MCF 10A (cell line): ENCODE data around the gene ZNF354B. TPM values are rescaled to one million over a fixed set of nuclear protein-coding genes. Genes with fewer than 3 reads are reported as not detected.

Experiments used
- BruUV-seq: library from RNA; stranded (reverse); fragments of 400-500 nt; replicated peaks from 2 replicates; lab custom pipeline; 2021; lab: Mats Ljungman, UMichigan
- CTCF ChIA-PET: fragments of 300-600 bp; sonication (Branson Sonifier 250); formaldehyde crosslinking; extraction: SDS; loops from one replicate; lab custom pipeline; 2021; ENCODE audit warnings: antibody characterized with exemption, inconsistent platforms; lab: Yijun Ruan, JAX
- POLR2A ChIA-PET: fragments of 300-600, 350-650 bp; sonication (Branson Sonifier 250); formaldehyde crosslinking; extraction: SDS; loops from one replicate; lab custom pipeline; 2020; ENCODE audit warnings: antibody characterized with exemption, inconsistent platforms; lab: Yijun Ruan, JAX
- DNase-seq: peaks from one replicate; pipeline ENCODE4 v3.0.0-alpha.2; 2018; ENCODE audit not compliant: unreplicated experiment
- H3K27ac Mint-ChIP-seq: one replicate; pipeline ENCODE4 v1.8.0; 2022; ENCODE audit warnings: mild to moderate bottlenecking, low read depth, mixed read lengths; ENCODE audit not compliant: unreplicated experiment
- H3K27me3 Mint-ChIP-seq: one replicate; pipeline ENCODE4 v1.8.0; 2022; ENCODE audit warnings: mixed read lengths; ENCODE audit not compliant: insufficient read depth, unreplicated experiment
- H3K36me3 Mint-ChIP-seq: one replicate; pipeline ENCODE4 v1.8.0; 2022; ENCODE audit warnings: mild to moderate bottlenecking, moderate library complexity, mixed read lengths; ENCODE audit not compliant: insufficient read depth, unreplicated experiment
- H3K4me1 Mint-ChIP-seq: one replicate; pipeline ENCODE4 v1.8.0; 2022; ENCODE audit warnings: mixed read lengths; ENCODE audit not compliant: insufficient read depth, unreplicated experiment
- H3K4me3 Mint-ChIP-seq: one replicate; pipeline ENCODE4 v1.8.0; 2022; ENCODE audit warnings: mild to moderate bottlenecking, moderate library complexity, mixed read lengths; ENCODE audit not compliant: unreplicated experiment
- H3K9me3 Mint-ChIP-seq: one replicate; pipeline ENCODE4 v1.8.0; 2022; ENCODE audit warnings: mixed read lengths; ENCODE audit not compliant: unreplicated experiment
- CTCF ChIP-seq: fragments of 200-600 bp; IDR thresholded peaks from one replicate; pipeline ENCODE4 v1.8.0; 2022; ENCODE audit warnings: antibody characterized with exemption, mild to moderate bottlenecking; ENCODE audit not compliant: unreplicated experiment
- intact Hi-C: fragments of 100-400 bp; cut with micrococcal nuclease; formaldehyde crosslinking; loops from 2 replicates; pipeline ENCODE4 v1.14.1; 2022
- total RNA-seq: library from RNA; stranded (reverse); gene quantifications from 2 replicates; pipeline ENCODE4 v1.2.3, GENCODE V29; 2022

ZNF354B gene
- total RNA-seq, 1 experiment from 2014 or later: 24.4 TPM

GRCh38 chr5:178895615-178896571 is 36.1 kb downstream of the ZNF354B start, which contains the start of gene ZFP2:
Gene ZFP2, plus strand, starts transcription at chr5:178895913. Its CDS starts 35,401 bp downstream, at chr5:178931314.
- H3K27me3 Mint-ChIP-seq: no peaks in the 10 kb centered on the region
- no TSS peak for BruUV-seq
- H3K4me1 Mint-ChIP-seq: no peaks in the 10 kb centered on the region
- peaks cover 32% of the 10 kb centered on the region for H3K9me3 Mint-ChIP-seq
- ChIA-PET POLR2A (interaction anchor here (0.5 to 1.1 kb wide), 3 partner anchors 165 to 655 kb away, joined by 3 read pairs; partner anchors contain the start of gene RUFY1), CTCF (interaction anchor here (1.2 kb wide), 1 partner anchor 598 kb away, joined by 5 read pairs; no protein-coding TSS in a partner anchor)
- no peak for TF ChIP-seq CTCF
- peak within 1 kb of the TSS; percentile 75 for H3K4me3 Mint-ChIP-seq
- H3K27ac Mint-ChIP-seq: peak within 1 kb of the TSS; percentile 28
- no peaks in the 10 kb centered on the region for H3K36me3 Mint-ChIP-seq
- intact Hi-C loops: no loop called here
- DNase-seq: peak; percentile 60

GRCh38 chr5:178899289-178899688 is 39.5 kb downstream of the ZNF354B start:
- BruUV-seq: no TSS peak
- Mint-ChIP-seq H3K4me1 (peaks cover 5% of the 10 kb centered on the region), H3K4me3 (no peak overlapping the region), H3K27me3 (no peaks in the 10 kb centered on the region), H3K36me3 (peaks cover 5% of the 10 kb centered on the region), H3K27ac (no peak overlapping the region), H3K9me3 (peaks cover 32% of the 10 kb centered on the region)
- DNase-seq: no peak
- no peak for TF ChIP-seq CTCF
- ChIA-PET CTCF (interaction anchor here (0.6 kb wide), 1 partner anchor 569 kb away, joined by 4 read pairs; no protein-coding TSS in a partner anchor), POLR2A (interaction anchor here (0.6 to 0.7 kb wide), 2 partner anchors 120 to 134 kb away, joined by 4 read pairs; no protein-coding TSS in a partner anchor)
- intact Hi-C loops: no loop called here

GRCh38 chr5:178902849-178903248 is 43.1 kb downstream of the ZNF354B start:
- Mint-ChIP-seq H3K4me1 (peaks cover 5% of the 10 kb centered on the region), H3K27ac (no peak overlapping the region), H3K27me3 (no peaks in the 10 kb centered on the region), H3K4me3 (no peak overlapping the region), H3K9me3 (peaks cover 34% of the 10 kb centered on the region), H3K36me3 (peaks cover 6% of the 10 kb centered on the region)
- no peak for TF ChIP-seq CTCF
- ChIA-PET CTCF (interaction anchor here (1.1 kb wide), 1 partner anchor 44 kb away, joined by 3 read pairs; the partner anchor contains the start of gene ZNF354B), POLR2A (interaction anchor here (0.9 kb wide), 1 partner anchor 116 kb away, joined by 3 read pairs; no protein-coding TSS in a partner anchor)
- no TSS peak for BruUV-seq
- intact Hi-C loops: no loop called here
- DNase-seq: peak; percentile 42
